ENCODE measurements around the gene BEGAIN. TPM values are rescaled to one million over a fixed set of nuclear protein-coding genes. Genes with fewer than 3 reads are reported as not detected.

BEGAIN gene
- total and polyA plus RNA-seq, 4 donors, result 4.9 to 26.6 (median 13.2) TPM

- H3K4me1 ChIP-seq (ENCODE audit: control insufficient read depth, insufficient read depth, low read length), result peaks cover 40% of the 10 kb centered on the region
- H3K27ac ChIP-seq (ENCODE audit: low read depth, low read length), result peak overlapping the region; percentile 88
- DNase-seq (ENCODE audit: low read depth in 4 of 6, low spot score in 6 of 6), result peak in 5 of 6 donors; percentile 56 to 92 (median 69)
- WGBS (ENCODE audit: insufficient coverage), result 30% methylated on average over 16 of the region's 20 CpGs
- H3K27me3 ChIP-seq (ENCODE audit: control insufficient read depth, insufficient read depth, low read length), result no peaks in the 10 kb centered on the region
- H3K4me3 ChIP-seq (ENCODE audit: low read depth, low read length), result no peak overlapping the region
- H3K9me3 ChIP-seq (ENCODE audit: control insufficient read depth, insufficient read depth, low read length), result no peaks in the 10 kb centered on the region
- H3K36me3 ChIP-seq (ENCODE audit: control insufficient read depth, insufficient read depth, low read length), result no peaks in the 10 kb centered on the region
These were observed 30.4 kb upstream of the BEGAIN start for GRCh38 chr14:100617410-100618317.

- DNase-seq (ENCODE audit: low read depth in 4 of 6, low spot score in 6 of 6), result peak in 1 of 6 donors; percentile 32
- Histone ChIP-seq H3K27ac (ENCODE audit: low read depth, low read length) (no peak overlapping the region), H3K27me3 (ENCODE audit: control insufficient read depth, insufficient read depth, low read length) (no peaks in the 10 kb centered on the region), H3K9me3 (ENCODE audit: control insufficient read depth, insufficient read depth, low read length) (no peaks in the 10 kb centered on the region), H3K36me3 (ENCODE audit: control insufficient read depth, insufficient read depth, low read length) (no peaks in the 10 kb centered on the region), H3K4me3 (ENCODE audit: low read depth, low read length) (no peak overlapping the region), H3K4me1 (ENCODE audit: control insufficient read depth, insufficient read depth, low read length) (peaks cover 40% of the 10 kb centered on the region)
- WGBS (ENCODE audit: insufficient coverage), result 67% methylated on average over 10 of the region's 10 CpGs
These were observed 29.7 kb upstream of the BEGAIN start for GRCh38 chr14:100616854-100617409.

- no peaks in the 10 kb centered on the region for H3K36me3 ChIP-seq (ENCODE audit: control insufficient read depth, insufficient read depth, low read length)
- H3K27me3 ChIP-seq (ENCODE audit: control insufficient read depth, insufficient read depth, low read length), result no peaks in the 10 kb centered on the region
- 92% methylated on average over 24 of the region's 25 CpGs for WGBS (ENCODE audit: insufficient coverage)
- DNase-seq (ENCODE audit: low read depth in 4 of 6, low spot score in 6 of 6), result no peak
- no peaks in the 10 kb centered on the region for H3K9me3 ChIP-seq (ENCODE audit: control insufficient read depth, insufficient read depth, low read length)
- peaks cover 40% of the 10 kb centered on the region for H3K4me1 ChIP-seq (ENCODE audit: control insufficient read depth, insufficient read depth, low read length)
- H3K4me3 ChIP-seq (ENCODE audit: low read depth, low read length), result no peak overlapping the region
- no peak overlapping the region for H3K27ac ChIP-seq (ENCODE audit: low read depth, low read length)
These were observed 28.8 kb upstream of the BEGAIN start for GRCh38 chr14:100615736-100616695.

GRCh38 chr14:100614803-100615202 is 27.6 kb upstream of the BEGAIN start:
- Histone ChIP-seq H3K27me3 (ENCODE audit: control insufficient read depth, insufficient read depth, low read length) (no peaks in the 10 kb centered on the region), H3K4me1 (ENCODE audit: control insufficient read depth, insufficient read depth, low read length) (peaks cover 29% of the 10 kb centered on the region), H3K4me3 (ENCODE audit: low read depth, low read length) (no peak overlapping the region), H3K9me3 (ENCODE audit: control insufficient read depth, insufficient read depth, low read length) (no peaks in the 10 kb centered on the region), H3K27ac (ENCODE audit: low read depth, low read length) (no peak overlapping the region), H3K36me3 (ENCODE audit: control insufficient read depth, insufficient read depth, low read length) (no peaks in the 10 kb centered on the region)
- no peak for DNase-seq (ENCODE audit: low read depth in 4 of 6, low spot score in 6 of 6)

- WGBS (ENCODE audit: insufficient coverage), result 74% methylated on average over 6 of the region's 9 CpGs
- Histone ChIP-seq H3K27me3 (ENCODE audit: control insufficient read depth, insufficient read depth, low read length) (no peaks in the 10 kb centered on the region), H3K36me3 (ENCODE audit: control insufficient read depth, insufficient read depth, low read length) (no peaks in the 10 kb centered on the region), H3K4me1 (ENCODE audit: control insufficient read depth, insufficient read depth, low read length) (peaks cover 11% of the 10 kb centered on the region), H3K4me3 (ENCODE audit: low read depth, low read length) (no peak overlapping the region), H3K9me3 (ENCODE audit: control insufficient read depth, insufficient read depth, low read length) (no peaks in the 10 kb centered on the region), H3K27ac (ENCODE audit: low read depth, low read length) (no peak overlapping the region)
- DNase-seq (ENCODE audit: low read depth in 4 of 6, low spot score in 6 of 6), result no peak
These were observed 25.8 kb upstream of the BEGAIN start for GRCh38 chr14:100612986-100613385.

GRCh38 chr14:100611811-100612480 is 24.7 kb upstream of the BEGAIN start:
- DNase-seq (ENCODE audit: low read depth in 4 of 6, low spot score in 6 of 6), result no peak
- H3K9me3 ChIP-seq (ENCODE audit: control insufficient read depth, insufficient read depth, low read length), result no peaks in the 10 kb centered on the region
- peaks cover under 1% of the 10 kb centered on the region for H3K4me1 ChIP-seq (ENCODE audit: control insufficient read depth, insufficient read depth, low read length)
- no peaks in the 10 kb centered on the region for H3K27me3 ChIP-seq (ENCODE audit: control insufficient read depth, insufficient read depth, low read length)
- no peak overlapping the region for H3K4me3 ChIP-seq (ENCODE audit: low read depth, low read length)
- no peak overlapping the region for H3K27ac ChIP-seq (ENCODE audit: low read depth, low read length)
- H3K36me3 ChIP-seq (ENCODE audit: control insufficient read depth, insufficient read depth, low read length), result no peaks in the 10 kb centered on the region
- 86% methylated on average over 8 of the region's 10 CpGs for WGBS (ENCODE audit: insufficient coverage)

- Histone ChIP-seq H3K9me3 (ENCODE audit: control insufficient read depth, insufficient read depth, low read length) (no peaks in the 10 kb centered on the region), H3K4me3 (ENCODE audit: low read depth, low read length) (no peak overlapping the region), H3K27me3 (ENCODE audit: control insufficient read depth, insufficient read depth, low read length) (no peaks in the 10 kb centered on the region), H3K27ac (ENCODE audit: low read depth, low read length) (no peak overlapping the region), H3K36me3 (ENCODE audit: control insufficient read depth, insufficient read depth, low read length) (no peaks in the 10 kb centered on the region), H3K4me1 (ENCODE audit: control insufficient read depth, insufficient read depth, low read length) (no peaks in the 10 kb centered on the region)
- 84% methylated on average over 12 of the region's 14 CpGs for WGBS (ENCODE audit: insufficient coverage)
- DNase-seq (ENCODE audit: low read depth in 4 of 6, low spot score in 6 of 6), result no peak
These were observed 23.4 kb upstream of the BEGAIN start for GRCh38 chr14:100610511-100611217.

- H3K27me3 ChIP-seq (ENCODE audit: control insufficient read depth, insufficient read depth, low read length), result no peaks in the 10 kb centered on the region
- no peak overlapping the region for H3K4me3 ChIP-seq (ENCODE audit: low read depth, low read length)
- 94% methylated on average over 12 of the region's 13 CpGs for WGBS (ENCODE audit: insufficient coverage)
- H3K36me3 ChIP-seq (ENCODE audit: control insufficient read depth, insufficient read depth, low read length), result no peaks in the 10 kb centered on the region
- H3K9me3 ChIP-seq (ENCODE audit: control insufficient read depth, insufficient read depth, low read length), result no peaks in the 10 kb centered on the region
- H3K27ac ChIP-seq (ENCODE audit: low read depth, low read length), result no peak overlapping the region
- H3K4me1 ChIP-seq (ENCODE audit: control insufficient read depth, insufficient read depth, low read length), result no peaks in the 10 kb centered on the region
- no peak for DNase-seq (ENCODE audit: low read depth in 4 of 6, low spot score in 6 of 6)
These were observed 22.7 kb upstream of the BEGAIN start for GRCh38 chr14:100609941-100610391.
